ENCODE measurements around the gene ZNF837.

The ZNF837 gene

GRCh38 chr19:58335630-58336029, 45.2 kb downstream of the ZNF837 start:
- no peak overlapping the region for H3K27ac ChIP-seq
- DNase-seq (ENCODE audit: low spot score), result no peak

GRCh38 chr19:58334691-58335249, 46.1 kb downstream of the ZNF837 start:
- no peak for TF ChIP-seq CTCF (IDR thresholded peaks at IDR 0.05)
- no peak overlapping the region for H3K27ac ChIP-seq

More at GRCh38 chr19:58335630-58336029, 45.2 kb downstream of the ZNF837 start:
- H3K4me3 ChIP-seq, result no peak overlapping the region
- no peak for TF ChIP-seq CTCF (IDR thresholded peaks at IDR 0.05)

GRCh38 chr19:58332697-58333096, 48.1 kb downstream of the ZNF837 start:
- TF ChIP-seq CTCF (IDR thresholded peaks at IDR 0.05), result no peak
- no peak overlapping the region for H3K4me3 ChIP-seq
- H3K27ac ChIP-seq, result no peak overlapping the region
- DNase-seq (ENCODE audit: low spot score), result no peak

More at GRCh38 chr19:58334691-58335249, 46.1 kb downstream of the ZNF837 start:
- no peak for DNase-seq (ENCODE audit: low spot score)
- no peak overlapping the region for H3K4me3 ChIP-seq

DNA sequence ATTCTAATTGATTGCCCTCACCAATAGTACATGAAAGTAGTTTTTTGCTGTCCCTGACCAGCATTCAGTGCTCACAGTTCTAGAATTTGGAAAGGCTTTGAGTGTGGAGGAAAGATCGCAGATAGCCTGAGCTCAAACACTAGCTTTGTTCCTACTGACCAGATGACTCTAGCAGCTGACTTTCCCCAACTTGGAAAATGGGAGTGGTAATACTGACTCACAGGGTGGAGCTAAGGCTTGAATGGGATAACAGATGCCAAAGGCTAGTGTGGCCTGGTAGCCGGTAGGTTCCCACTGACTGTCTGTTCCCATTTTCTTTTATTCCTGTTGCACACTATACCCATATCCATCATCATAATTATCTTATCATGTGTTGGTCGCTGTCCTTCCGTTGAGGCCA, 50.4 kb downstream of the ZNF837 start:
- Histone ChIP-seq H3K4me3 (no peak overlapping the region), H3K27ac (no peak overlapping the region)
- no peak for DNase-seq (ENCODE audit: low spot score)
- no peak for TF ChIP-seq CTCF (IDR thresholded peaks at IDR 0.05)

DNA sequence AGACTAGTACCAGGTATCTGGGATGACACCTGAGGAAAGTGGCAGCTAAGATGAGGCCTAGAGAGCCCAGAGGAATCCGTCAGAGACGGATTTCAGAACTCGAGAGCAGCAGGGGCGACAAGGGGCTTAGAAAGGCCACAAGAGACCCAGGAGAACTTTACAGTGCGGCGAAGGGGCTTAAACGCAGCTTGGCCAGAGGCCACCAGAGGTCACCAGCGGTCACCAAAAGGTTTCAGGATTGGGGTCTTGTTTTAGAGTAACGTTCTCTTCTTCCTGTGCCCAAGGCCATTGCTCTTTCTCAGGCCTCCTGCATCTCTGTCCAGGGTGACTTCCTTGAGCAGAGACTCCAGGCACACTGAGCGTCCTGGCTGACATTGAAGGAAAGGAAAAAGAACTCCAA, 51.8 kb downstream of the ZNF837 start:
- no peak for TF ChIP-seq CTCF (IDR thresholded peaks at IDR 0.05)
- DNase-seq (ENCODE audit: low spot score), result no peak
- Histone ChIP-seq H3K27ac (no peak overlapping the region), H3K4me3 (no peak overlapping the region)

DNA sequence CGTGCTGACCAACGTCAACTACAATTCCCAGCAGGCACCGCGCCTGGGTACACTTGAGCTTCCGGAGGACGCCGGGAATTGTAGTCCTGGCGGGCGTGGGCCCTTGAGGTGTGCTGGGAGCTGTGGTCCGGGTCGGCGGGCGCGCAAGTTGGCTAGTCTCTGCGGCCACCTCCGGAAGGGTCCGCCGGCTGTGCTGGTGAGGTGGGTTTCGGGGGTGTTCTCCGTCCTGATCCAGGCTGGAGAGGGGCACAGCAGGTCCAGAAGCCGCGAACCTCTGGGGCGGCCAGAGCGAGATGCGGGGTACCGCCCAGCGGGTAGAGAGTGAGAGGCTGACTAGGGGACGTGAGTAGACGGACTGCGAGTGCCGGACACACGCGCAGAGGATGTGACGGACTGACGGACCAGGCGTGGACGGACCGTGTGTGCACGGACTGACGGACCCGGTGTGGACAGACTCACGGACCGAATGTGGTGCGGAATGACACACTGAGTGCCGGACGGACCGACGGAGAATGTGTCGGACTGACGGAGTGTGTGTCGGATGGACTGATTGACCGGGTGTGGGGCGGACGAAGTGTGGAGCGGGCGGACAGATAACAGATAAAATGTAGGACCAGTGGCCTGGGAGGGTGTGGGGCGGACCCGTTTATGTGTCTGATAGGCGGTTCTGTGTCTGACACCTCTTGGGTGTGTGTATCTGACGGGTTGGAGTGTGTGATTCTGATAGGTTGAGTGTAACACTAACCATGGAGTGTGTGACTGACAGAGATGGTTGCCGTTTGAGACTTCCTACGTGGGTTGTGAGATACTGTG, 53.7 kb downstream of the ZNF837 start, which contains the start of gene ZSCAN22:
ZSCAN22 (plus strand) TSS at position 81 of the 813 bp plus-strand sequence. CDS start 7,809 bp downstream, outside the sequence.
- Histone ChIP-seq H3K4me3 (peak within 1 kb of the TSS; percentile 87), H3K27ac (peak within 1 kb of the TSS; percentile 85 to 98)
- DNase-seq (ENCODE audit: low spot score), result peak; percentile 98
- no peak for TF ChIP-seq CTCF (IDR thresholded peaks at IDR 0.05)

Data from coronary artery (tissue), 2 donors.